LNCAP (cell line): ENCODE results near the gene MGME1.
A peak's percentile ranks its signal among the peaks of the same experiment; 100 is the strongest.

Experiments
- CTCF ChIP-seq: fragments of 450-650 bp; IDR thresholded peaks from 2 replicates; pipeline ENCODE4 v1.5.1; 2017; ENCODE audit warnings: mild to moderate bottlenecking

Gene MGME1

GRCh38 chr20:17936761-17937732, 31.8 kb upstream of the MGME1 start:
- no peak for TF ChIP-seq CTCF

- TF ChIP-seq CTCF: peak; percentile 61
These were observed 29.8 kb upstream of the MGME1 start for GRCh38 chr20:17938871-17939619.

- no peak for TF ChIP-seq CTCF
These were observed 29.1 kb upstream of the MGME1 start for GRCh38 chr20:17939622-17940223.

GRCh38 chr20:17940224-17940971, 28.4 kb upstream of the MGME1 start:
- no peak for TF ChIP-seq CTCF

- no peak for TF ChIP-seq CTCF
These were observed 27.6 kb upstream of the MGME1 start for GRCh38 chr20:17941087-17941825.

- TF ChIP-seq CTCF: no peak
These were observed 27.0 kb upstream of the MGME1 start for GRCh38 chr20:17941826-17942196.
